IMR-90 (cell line): ENCODE results near the gene MAPK8IP1. TPM values are rescaled to one million over a fixed set of nuclear protein-coding genes. Genes with fewer than 3 reads are reported as not detected.

Experiments
- ATAC-seq: fragments of 200-7000 bp; cut with Tn5 transposase; 2 replicates; pipeline ENCODE4 v1.9.1; 2020; ENCODE audit warnings: low read depth, mild to moderate bottlenecking, moderate library complexity
- BruUV-seq: library from RNA; stranded (reverse); fragments of 400-500 nt; replicated peaks from 2 replicates; lab custom pipeline; 2021; lab: Mats Ljungman, UMichigan
- CTCF ChIA-PET: fragments of 300-600 bp; formaldehyde crosslinking; extraction: SDS; loops from one replicate; lab custom pipeline; 2021; ENCODE audit warnings: antibody characterized with exemption; lab: Yijun Ruan, JAX
- POLR2A ChIA-PET: fragments of 300-600 bp; sonication (Branson Sonifier 250); formaldehyde crosslinking; loops from one replicate; lab custom pipeline; 2022; ENCODE audit warnings: antibody characterized with exemption; ENCODE audit not compliant: unreplicated experiment; lab: Charles Lee
- DNase-seq: peaks from one replicate; pipeline ENCODE4 v3.0.0; 2013
- H2AFZ ChIP-seq: replicated peaks from 2 replicates; pipeline ENCODE3; 2013; ENCODE audit warnings: low read length, mild to moderate bottlenecking; ENCODE audit not compliant: poor library complexity
- H2AK5ac ChIP-seq: 2 replicates; pipeline ENCODE4 v1.6.1; 2013; ENCODE audit warnings: low read depth, low read length, inconsistent platforms
- H2AK9ac ChIP-seq: replicated peaks from 2 replicates; pipeline ENCODE3; 2013; ENCODE audit warnings: mild to moderate bottlenecking, low read depth, low read length, moderate library complexity; ENCODE audit not compliant: poor library complexity
- H2BK120ac ChIP-seq: 2 replicates; pipeline ENCODE4 v1.6.1; 2013; ENCODE audit warnings: low read depth, low read length, inconsistent platforms
- H2BK15ac ChIP-seq: 3 replicates; pipeline ENCODE4 v1.6.1; 2013; ENCODE audit warnings: low read depth, low read length, inconsistent platforms
- H2BK20ac ChIP-seq: 2 replicates; pipeline ENCODE4 v1.6.1; 2013; ENCODE audit warnings: low read depth, mild to moderate bottlenecking, inconsistent platforms, low read length, moderate library complexity
- H2BK5ac ChIP-seq: 2 replicates; pipeline ENCODE4 v1.6.1; 2013; ENCODE audit warnings: mild to moderate bottlenecking, low read depth, low read length, inconsistent platforms; ENCODE audit not compliant: poor library complexity, severe bottlenecking
- H3K14ac ChIP-seq: replicated peaks from 2 replicates; pipeline ENCODE4 v1.6.1; 2013; ENCODE audit warnings: low read depth, low read length, inconsistent platforms
- H3K18ac ChIP-seq: 2 replicates; pipeline ENCODE4 v1.6.1; 2013; ENCODE audit warnings: low read depth, low read length, control low read depth
- H3K23ac ChIP-seq: 2 replicates; pipeline ENCODE4 v1.6.1; 2013; ENCODE audit warnings: low read depth, low read length, inconsistent platforms
- H3K27ac ChIP-seq: 2 replicates; pipeline ENCODE4 v1.5.1; 2013; ENCODE audit warnings: mild to moderate bottlenecking, control low read depth, low read length; ENCODE audit not compliant: insufficient read depth
- H3K27me3 ChIP-seq: 2 replicates; pipeline ENCODE4 v1.6.1; 2013; ENCODE audit warnings: low read length; ENCODE audit not compliant: control insufficient read depth, insufficient read depth
- H3K36me3 ChIP-seq: 2 replicates; pipeline ENCODE4 v1.6.1; 2013; ENCODE audit warnings: low read length, mixed read lengths; ENCODE audit not compliant: control insufficient read depth, insufficient read depth
- H3K4ac ChIP-seq: 2 replicates; pipeline ENCODE4 v1.6.1; 2013; ENCODE audit warnings: low read depth, low read length, inconsistent platforms
- H3K4me1 ChIP-seq: 2 replicates; pipeline ENCODE4 v1.6.1; 2013; ENCODE audit warnings: low read length, mixed read lengths; ENCODE audit not compliant: control insufficient read depth, insufficient read depth
- H3K4me2 ChIP-seq: 2 replicates; pipeline ENCODE4 v1.6.1; 2013; ENCODE audit warnings: low read depth, mild to moderate bottlenecking, control low read depth, low read length, moderate library complexity
- H3K4me3 ChIP-seq: 2 replicates; pipeline ENCODE4 v1.5.1; 2013; ENCODE audit warnings: low read depth, mild to moderate bottlenecking, control low read depth, low read length, moderate library complexity; ENCODE audit not compliant: insufficient read depth
- H3K56ac ChIP-seq: 2 replicates; pipeline ENCODE4 v1.6.1; 2013; ENCODE audit warnings: low read length, inconsistent platforms; ENCODE audit not compliant: insufficient read depth; ENCODE audit errors: extremely low read depth
- H3K79me1 ChIP-seq, 2 experiments: 2 replicates each; pipeline ENCODE4 v1.6.1; 2013; ENCODE audit warnings: low read length in 2 of 2, inconsistent platforms in 1 of 2, low read depth in 1 of 2
- H3K9ac ChIP-seq: 2 replicates; pipeline ENCODE4 v1.6.1; 2013; ENCODE audit warnings: low read depth, low read length, control low read depth
- H3K9me1 ChIP-seq: 2 replicates; pipeline ENCODE4 v1.6.1; 2013; ENCODE audit warnings: low read length, inconsistent platforms; ENCODE audit not compliant: insufficient read depth
- H3K9me3 ChIP-seq: 2 replicates; pipeline ENCODE4 v1.6.1; 2013; ENCODE audit warnings: low read length; ENCODE audit not compliant: control insufficient read depth, insufficient read depth
- H4K20me1 ChIP-seq: 2 replicates; pipeline ENCODE4 v1.6.1; 2013; ENCODE audit warnings: low read length, inconsistent platforms; ENCODE audit not compliant: insufficient read depth
- H4K5ac ChIP-seq: 2 replicates; pipeline ENCODE4 v1.6.1; 2013; ENCODE audit warnings: mild to moderate bottlenecking, low read depth, low read length, control low read depth
- H4K8ac ChIP-seq, 2 experiments: 2 replicates each; pipeline ENCODE4 v1.6.1; 2013; ENCODE audit warnings: low read depth in 2 of 2, low read length in 2 of 2, control low read depth in 1 of 2, inconsistent platforms in 1 of 2
- H4K91ac ChIP-seq: 2 replicates; pipeline ENCODE4 v1.6.1; 2013; ENCODE audit warnings: low read depth, low read length, inconsistent platforms; ENCODE audit not compliant: insufficient read depth
- CEBPB ChIP-seq: IDR thresholded peaks from 2 replicates; pipeline ENCODE4 v1.6.1; 2012; ENCODE audit warnings: low read depth, low read length, improper control_type of control experiment
- CHD1 ChIP-seq: IDR thresholded peaks from 2 replicates; pipeline ENCODE4 v1.6.1; 2012; ENCODE audit warnings: low read depth, low read length, improper control_type of control experiment
- CTCF ChIP-seq: conservative IDR thresholded peaks from 2 replicates; pipeline ENCODE4 v1.5.1; 2012; ENCODE audit warnings: mild to moderate bottlenecking, low read depth, low read length, improper control_type of control experiment
- ELK1 ChIP-seq: fragments of 150-350 bp; IDR thresholded peaks from 2 replicates; pipeline ENCODE4 v1.6.1; 2016; ENCODE audit warnings: low read depth, mild to moderate bottlenecking, low read length, moderate library complexity, borderline replicate concordance
- FOS ChIP-seq: fragments of 150-350 bp; IDR thresholded peaks from 2 replicates; pipeline ENCODE4 v1.6.1; 2016; ENCODE audit warnings: low read depth, low read length
- MAFK ChIP-seq: IDR thresholded peaks from 2 replicates; pipeline ENCODE4 v1.6.1; 2012; ENCODE audit warnings: low read depth, low read length, improper control_type of control experiment
- MAZ ChIP-seq: IDR thresholded peaks from 2 replicates; pipeline ENCODE4 v1.6.1; 2012; ENCODE audit warnings: low read depth, mild to moderate bottlenecking, low read length, improper control_type of control experiment, moderate library complexity, borderline replicate concordance
- MXI1 ChIP-seq: IDR thresholded peaks from 2 replicates; pipeline ENCODE4 v1.6.1; 2012; ENCODE audit warnings: low read depth, mild to moderate bottlenecking, low read length, moderate library complexity, borderline replicate concordance
- POLR2A ChIP-seq: IDR thresholded peaks from 2 replicates; pipeline ENCODE4 v1.6.1; 2012; ENCODE audit warnings: mild to moderate bottlenecking, low read depth, low read length
- RAD21 ChIP-seq: IDR thresholded peaks from 2 replicates; pipeline ENCODE4 v1.6.1; 2012; ENCODE audit warnings: low read length, improper control_type of control experiment
- RCOR1 ChIP-seq: IDR thresholded peaks from 2 replicates; pipeline ENCODE4 v1.6.1; 2012; ENCODE audit warnings: mild to moderate bottlenecking, low read length, improper control_type of control experiment; ENCODE audit not compliant: insufficient replicate concordance
- SMC3 ChIP-seq: fragments of 150-350 bp; IDR thresholded peaks from 2 replicates; pipeline ENCODE4 v1.6.1; 2016; ENCODE audit warnings: low read depth, mild to moderate bottlenecking, antibody characterized with exemption, low read length, moderate library complexity
- WGBS, 2 experiments: methylation state at CpG; one replicate each; pipeline versions ENCODE4 v1.1.5 to v1.1.7; 2013; ENCODE audit warnings: missing lambda C conversion rate in 2 of 2; ENCODE audit not compliant: insufficient read length in 1 of 2; ENCODE audit errors: extremely low coverage in 2 of 2; 5-methylcytosine and 5-hydroxymethylcytosine counted together
- dilution Hi-C: fragments of 300-500 bp; cut with HindIII; formaldehyde crosslinking; loops from one replicate; pipeline ENCODE4 v1.14.3; 2018; ENCODE audit warnings: low sequenced_read_pairs; ENCODE audit not compliant: unreplicated experiment
- in situ Hi-C: fragments of 300-500 bp; cut with MboI; formaldehyde crosslinking; loops from 3 replicates; pipeline ENCODE4 v1.14.3; 2019; ENCODE audit warnings: low sequenced_read_pairs, inconsistent platforms, mixed read lengths
- intact Hi-C: fragments of 100-400 bp; cut with micrococcal nuclease; formaldehyde crosslinking; loops from 2 replicates; pipeline ENCODE4 v1.10.0; 2022
- polyA plus RNA-seq, 3 experiments: library from polyadenylated mRNA; depleted of rRNA; stranded (reverse); fragments of >200 nt; gene quantifications; 2 replicates each; pipeline ENCODE4 v1.2.3, GENCODE V29; 2012; ENCODE audit warnings: low replicate concordance in 1 of 3
- total RNA-seq: library from RNA; depleted of rRNA; stranded (reverse); fragments of >200 nt; gene quantifications from 2 replicates; pipeline ENCODE4 v1.2.3, GENCODE V29; 2012

The MAPK8IP1 gene
- total and polyA plus RNA-seq, 2 of the 4 experiments (the other 2 are of a cell fraction): 6.5 to 9.6 TPM

GRCh38 chr11:45933131-45933831 is 47.8 kb downstream of the MAPK8IP1 start:
- no peaks in the 10 kb centered on the region for H3K9me3 ChIP-seq
- no peak overlapping the region for H4K8ac ChIP-seq
- peaks cover 51% of the 10 kb centered on the region for H3K36me3 ChIP-seq
- TF ChIP-seq CTCF: no peak
- no peak for TF ChIP-seq MAFK
- TF ChIP-seq FOS: no peak
- no peak for TF ChIP-seq CEBPB
- no peak for TF ChIP-seq POLR2A
- no peak for TF ChIP-seq RCOR1
- TF ChIP-seq MAZ: no peak
- TF ChIP-seq CHD1: no peak
- no peak for TF ChIP-seq RAD21
- TF ChIP-seq ELK1: no peak
- TF ChIP-seq SMC3: no peak
- no peak for TF ChIP-seq MXI1
- H3K23ac ChIP-seq: no peak overlapping the region
- no peak overlapping the region for H2AK5ac ChIP-seq
- TSS peak; percentile 81 for BruUV-seq
- H2AFZ ChIP-seq: no peak overlapping the region
- H2BK15ac ChIP-seq: no peak overlapping the region
- H3K9ac ChIP-seq: no peak overlapping the region
- ATAC-seq: no peak
- no peak overlapping the region for H4K5ac ChIP-seq
- H3K4me2 ChIP-seq: no peak overlapping the region
- H2BK20ac ChIP-seq: no peak overlapping the region
- H3K14ac ChIP-seq: no peak overlapping the region
- no peaks in the 10 kb centered on the region for H3K79me1 ChIP-seq
- H3K4ac ChIP-seq: no peak overlapping the region
- CTCF ChIA-PET: no interaction called here
- no CpG with 5 or more reads among the region's 15 CpGs for WGBS, 2 experiments
- no peak overlapping the region for H3K18ac ChIP-seq
- H3K4me3 ChIP-seq: no peak overlapping the region
- no peak overlapping the region for H2BK5ac ChIP-seq
- H3K27ac ChIP-seq: no peak overlapping the region
- POLR2A ChIA-PET: no interaction called here
- H3K9me1 ChIP-seq: no peaks in the 10 kb centered on the region
- intact Hi-C loops (no loop called here), in situ Hi-C loops (no loop called here), dilution Hi-C loops (no loop called here)
- no peaks in the 10 kb centered on the region for H3K27me3 ChIP-seq
- no peak overlapping the region for H2BK120ac ChIP-seq
- peaks cover 7% of the 10 kb centered on the region; the same call in 1 of the 2 replicates for H4K20me1 ChIP-seq
- no peak overlapping the region for H3K56ac ChIP-seq
- no peaks in the 10 kb centered on the region; the same call in 1 of the 2 replicates for H3K4me1 ChIP-seq
- H2AK9ac ChIP-seq: no peak overlapping the region
- peak; percentile 71 for DNase-seq
- H4K91ac ChIP-seq: no peak overlapping the region
